ENCODE data around the gene ABR. TPM values are rescaled to one million over a fixed set of nuclear protein-coding genes. Genes with fewer than 3 reads are reported as not detected.

The ABR gene
- total and polyA plus RNA-seq, 2 of the 8 experiments (the other 6 are each of a cell fraction or from before 2014, with no cell fraction given) = 44.8 to 47.2 TPM

GRCh38 chr17:1056761-1057160, 123.0 kb downstream of the ABR start (continued):
- TF ChIP-seq CBX5 (IDR thresholded peaks at IDR 0.05; ENCODE audit: low read depth, low read length) (no peak), KDM5A (IDR thresholded peaks at IDR 0.05; ENCODE audit: low read length) (no peak), EZH2 (IDR thresholded peaks at IDR 0.05; ENCODE audit: low read depth, low read length, severe bottlenecking) (no peak)
